GM12875 (cell line): ENCODE results near the gene MCCC2.
"Not testable (repeated sequence)": the region's sequence is repeated elsewhere in the genome, so short reads cannot be mapped to it uniquely, and the experiment has no call there.

Experiments used
- H3K4me3 ChIP-seq: one replicate; pipeline ENCODE4 v1.5.1; 2011; ENCODE audit warnings: low read depth, low read length, control low read depth
- CTCF ChIP-seq: IDR thresholded peaks from 2 replicates; pipeline ENCODE4 v1.5.1; 2011; ENCODE audit warnings: low read depth, mild to moderate bottlenecking, control low read depth, inconsistent platforms, low read length, moderate library complexity, borderline replicate concordance; ENCODE audit not compliant: insufficient read depth

MCCC2 gene

GRCh38 chr5:71652803-71653543, 65.8 kb downstream of the MCCC2 start:
- H3K4me3 ChIP-seq = no peak overlapping the region
- TF ChIP-seq CTCF = no peak

GRCh38 chr5:71658916-71659662, 71.9 kb downstream of the MCCC2 start:
- TF ChIP-seq CTCF = no peak
- H3K4me3 ChIP-seq = no peak overlapping the region

GRCh38 chr5:71662381-71662780, 75.2 kb downstream of the MCCC2 start:
- TF ChIP-seq CTCF = no peak
- H3K4me3 ChIP-seq = no peak overlapping the region

- TF ChIP-seq CTCF = no peak
- H3K4me3 ChIP-seq = no peak overlapping the region
Observed at GRCh38 chr5:71663191-71663969, 76.2 kb downstream of the MCCC2 start.

- H3K4me3 ChIP-seq = not testable (repeated sequence)
Observed at GRCh38 chr5:71664615-71665014, 77.5 kb downstream of the MCCC2 start.

GRCh38 chr5:71666321-71666720, 79.2 kb downstream of the MCCC2 start:
- no peak for TF ChIP-seq CTCF
- H3K4me3 ChIP-seq = no peak overlapping the region

- H3K4me3 ChIP-seq = no peak overlapping the region
- no peak for TF ChIP-seq CTCF
Observed at GRCh38 chr5:71677977-71678376, 90.8 kb downstream of the MCCC2 start.
